Liver (tissue), 9 donors: Measurements from ENCODE around the gene PPM1A. TPM values are rescaled to one million over a fixed set of nuclear protein-coding genes. Genes with fewer than 3 reads are reported as not detected.

Source experiments
- DNase-seq: peaks from one replicate; pipeline ENCODE4 v3.0.0-alpha.2; 2017; ENCODE audit warnings: low spot score
- H3K27ac ChIP-seq, 2 donors: one replicate each; pipeline ENCODE4 v1.7.0; 2013; ENCODE audit warnings: inconsistent platforms in 2 of 2, low read length in 2 of 2, control low read depth in 1 of 2, low read depth in 1 of 2, mild to moderate bottlenecking in 1 of 2
- H3K27me3 ChIP-seq, 4 donors: one replicate each; pipeline versions ENCODE4 v1.6.1 to v1.7.0; 2013; ENCODE audit warnings: low read length in 3 of 4, inconsistent platforms in 1 of 4, mild to moderate bottlenecking in 1 of 4, moderate library complexity in 1 of 4; ENCODE audit not compliant: control insufficient read depth in 4 of 4, insufficient read depth in 4 of 4
- H3K36me3 ChIP-seq, 4 donors: one replicate each; pipeline versions ENCODE4 v1.6.1 to v1.7.0; 2013; ENCODE audit warnings: low read length in 3 of 4, mild to moderate bottlenecking in 3 of 4, low read depth in 1 of 4, moderate library complexity in 1 of 4; ENCODE audit not compliant: control insufficient read depth in 4 of 4, insufficient read depth in 3 of 4
- H3K4me1 ChIP-seq, 4 donors: one replicate each; pipeline versions ENCODE4 v1.6.1 to v1.7.0; 2013; ENCODE audit warnings: low read length in 3 of 4, mild to moderate bottlenecking in 3 of 4, moderate library complexity in 1 of 4; ENCODE audit not compliant: control insufficient read depth in 4 of 4, insufficient read depth in 4 of 4
- H3K4me3 ChIP-seq, 3 donors: one replicate each; pipeline versions ENCODE4 v1.6.1 to v1.7.0; 2013; ENCODE audit warnings: low read length in 3 of 3, control low read depth in 1 of 3, low read depth in 1 of 3, mild to moderate bottlenecking in 1 of 3
- H3K9ac ChIP-seq, 2 donors: one replicate each; pipeline ENCODE4 v1.7.0; 2013; ENCODE audit warnings: low read length in 2 of 2, mild to moderate bottlenecking in 2 of 2, moderate library complexity in 2 of 2, control low read depth in 1 of 2, low read depth in 1 of 2
- H3K9me3 ChIP-seq, 4 donors: one replicate each; pipeline versions ENCODE4 v1.6.1 to v1.7.0; 2013; ENCODE audit warnings: low read length in 3 of 4; ENCODE audit not compliant: control insufficient read depth in 4 of 4
- ATF3 ChIP-seq: IDR thresholded peaks from 2 replicates; pipeline ENCODE4 v1.6.1; 2016; ENCODE audit warnings: antibody characterized with exemption
- CTCF ChIP-seq: fragments of 150-350 bp; IDR thresholded peaks from 2 replicates; pipeline ENCODE4 v1.5.1; 2017; ENCODE audit warnings: improper control_type of control experiment, low read depth, low read length; ENCODE audit not compliant: missing input control
- EGR1 ChIP-seq, 2 donors: IDR thresholded peaks; 2 replicates each; pipeline ENCODE4 v1.6.1; 2016 to 2018; ENCODE audit warnings: antibody characterized with exemption in 2 of 2, low read depth in 2 of 2
- FOXA1 ChIP-seq: IDR thresholded peaks from 2 replicates; pipeline ENCODE4 v1.6.1; 2016; ENCODE audit warnings: antibody characterized with exemption
- FOXA2 ChIP-seq: IDR thresholded peaks from 2 replicates; pipeline ENCODE4 v1.6.1; 2016; ENCODE audit warnings: antibody characterized with exemption
- HNF4A ChIP-seq, 2 donors: conservative IDR thresholded peaks; 2 replicates each; pipeline ENCODE4 v1.6.1; 2016; ENCODE audit warnings: antibody characterized with exemption in 2 of 2, mild to moderate bottlenecking in 2 of 2
- HNF4G ChIP-seq: IDR thresholded peaks from 2 replicates; pipeline ENCODE4 v1.6.1; 2016; ENCODE audit warnings: antibody characterized with exemption
- JUND ChIP-seq, 2 donors: IDR thresholded peaks; 2 replicates each; pipeline ENCODE4 v1.6.1; 2016; ENCODE audit warnings: antibody characterized with exemption in 2 of 2
- MAX ChIP-seq: IDR thresholded peaks from 2 replicates; pipeline ENCODE4 v1.6.1; 2016; ENCODE audit warnings: antibody characterized with exemption
- NR2F2 ChIP-seq: IDR thresholded peaks from 2 replicates; pipeline ENCODE4 v1.6.1; 2016; ENCODE audit warnings: antibody characterized with exemption
- RAD21 ChIP-seq, 2 donors: IDR thresholded peaks; 2 replicates each; pipeline ENCODE4 v1.6.1; 2016; ENCODE audit warnings: antibody characterized with exemption in 2 of 2, mild to moderate bottlenecking in 2 of 2
- REST ChIP-seq: IDR thresholded peaks from 2 replicates; pipeline ENCODE4 v1.6.1; 2016; ENCODE audit warnings: antibody characterized with exemption, mild to moderate bottlenecking
- RXRA ChIP-seq, 2 donors: IDR thresholded peaks; 2 replicates each; pipeline ENCODE4 v1.6.1; 2017 to 2018; ENCODE audit warnings: antibody characterized with exemption in 2 of 2, mild to moderate bottlenecking in 1 of 2
- SP1 ChIP-seq: IDR thresholded peaks from 2 replicates; pipeline ENCODE4 v1.6.1; 2018; ENCODE audit warnings: antibody characterized with exemption, mild to moderate bottlenecking
- TAF1 ChIP-seq: conservative IDR thresholded peaks from 2 replicates; pipeline ENCODE4 v1.6.1; 2016; ENCODE audit warnings: antibody characterized with exemption, mild to moderate bottlenecking
- YY1 ChIP-seq: IDR thresholded peaks from 2 replicates; pipeline ENCODE4 v1.6.1; 2016; ENCODE audit warnings: antibody characterized with exemption, mild to moderate bottlenecking
- ZBTB33 ChIP-seq: IDR thresholded peaks from 2 replicates; pipeline ENCODE4 v1.6.1; 2016; ENCODE audit warnings: antibody characterized with exemption
- WGBS: extraction: QIAGEN DNeasy Blood & Tissue Kit; methylation state at CpG from one replicate; pipeline ENCODE4 v1.1.7; 2013; 5-methylcytosine and 5-hydroxymethylcytosine counted together
- polyA plus RNA-seq, 2 donors: library from polyadenylated mRNA; stranded (reverse) in 1 of 2; unstranded in 1 of 2; fragments of 200-250 nt in 1 of 2; fragments of >200 nt in 1 of 2; fragmentation: Nextera tagmentation in 1 of 2; extraction: Ambion mirVana in 1 of 2; gene quantifications; one replicate each; pipeline versions ENCODE4 v1.2.1 to v1.2.3, GENCODE V29; 2013 to 2015
- total RNA-seq, 2 donors: library from RNA; depleted of rRNA; stranded (reverse); fragments of >200 nt; gene quantifications; one replicate each; pipeline ENCODE4 v1.2.3, GENCODE V29; 2014
- donor health status: healthy.
- donor health status: healthy.
- donor health status: healthy.
- donor health status: healthy.
- donor health status: healthy.

Gene PPM1A
- total and polyA plus RNA-seq, 4 donors: 23.0 to 43.2 (median 29.5) TPM

- no peaks in the 10 kb centered on the region for H3K27me3 ChIP-seq
- WGBS: 84% methylated on average over 7 of the region's 7 CpGs
- TF ChIP-seq RXRA (IDR thresholded peaks at IDR 0.05): no peak
- TF ChIP-seq RAD21 (IDR thresholded peaks at IDR 0.05): no peak
- TF ChIP-seq REST: no peak
- TF ChIP-seq TAF1: no peak
- no peak for TF ChIP-seq NR2F2
- TF ChIP-seq FOXA2: no peak
- no peak for TF ChIP-seq YY1
- no peak for TF ChIP-seq FOXA1
- TF ChIP-seq ZBTB33: no peak
- no peak for TF ChIP-seq MAX
- no peak overlapping the region for H3K27ac ChIP-seq
- no peak overlapping the region for H3K4me3 ChIP-seq
- H3K4me1 ChIP-seq: no peaks in the 10 kb centered on the region
- no peaks in the 10 kb centered on the region for H3K9me3 ChIP-seq
- H3K9ac ChIP-seq: no peak overlapping the region
- no peak for DNase-seq
- no peaks in the 10 kb centered on the region for H3K36me3 ChIP-seq
These were observed 42.8 kb upstream of the PPM1A start for GRCh38 chr14:60206249-60206670.

- no peak for DNase-seq
- H3K27me3 ChIP-seq: no peaks in the 10 kb centered on the region
- H3K4me1 ChIP-seq: no peaks in the 10 kb centered on the region
- 79% methylated on average over 6 of the region's 6 CpGs for WGBS
- no peak overlapping the region for H3K9ac ChIP-seq
- no peak overlapping the region for H3K4me3 ChIP-seq
- no peaks in the 10 kb centered on the region for H3K36me3 ChIP-seq
- H3K27ac ChIP-seq: no peak overlapping the region
- H3K9me3 ChIP-seq: no peaks in the 10 kb centered on the region
- no peak for TF ChIP-seq SP1
- no peak for TF ChIP-seq RAD21 (IDR thresholded peaks at IDR 0.05)
- no peak for TF ChIP-seq JUND (IDR thresholded peaks at IDR 0.05)
- no peak for TF ChIP-seq ZBTB33
- TF ChIP-seq NR2F2: no peak
- TF ChIP-seq FOXA2: no peak
- TF ChIP-seq HNF4G: no peak
- no peak for TF ChIP-seq YY1
- no peak for TF ChIP-seq HNF4A (conservative IDR thresholded peaks at IDR 0.05)
- no peak for TF ChIP-seq EGR1 (IDR thresholded peaks at IDR 0.05; ENCODE audit: low read depth in 2 of 2)
- TF ChIP-seq CTCF: no peak
- TF ChIP-seq TAF1: no peak
- no peak for TF ChIP-seq ATF3
- TF ChIP-seq FOXA1: no peak
- TF ChIP-seq REST: no peak
- no peak for TF ChIP-seq MAX
These were observed 42.0 kb upstream of the PPM1A start for GRCh38 chr14:60206837-60207533.
